Measurements from ENCODE around the gene INPP5A. TPM values are rescaled to one million over a fixed set of nuclear protein-coding genes. Genes with fewer than 3 reads are reported as not detected.
A peak's percentile ranks its signal among the peaks of the same experiment; 100 is the strongest.

INPP5A gene
- total RNA-seq, 1 experiment from 2014 or later, result 22.6 TPM

GRCh38 chr10:132538031-132538789 is 623 bp downstream of the INPP5A start:
- no peaks in the 10 kb centered on the region for H3F3A ChIP-seq (ENCODE audit: low read length, unreplicated experiment)
- H3K79me2 ChIP-seq (ENCODE audit: low read length), result peaks cover 73% of the 10 kb centered on the region
- intact Hi-C loops (cut with micrococcal nuclease), result loop anchor here (5.0 kb wide), 1 partner anchor 81 kb away; no protein-coding TSS in a partner anchor
- CTCF ChIA-PET, result no interaction called here
- peak overlapping the region; percentile 97 for H3K4me2 ChIP-seq (ENCODE audit: low read length)
- TF ChIP-seq EZH2 (IDR thresholded peaks at IDR 0.05; ENCODE audit: low read length, unreplicated experiment) (no peak), EZH2phosphoT487 (IDR thresholded peaks at IDR 0.05; ENCODE audit: borderline replicate concordance, low read length) (no peak), CTCF (conservative IDR thresholded peaks at IDR 0.05; ENCODE audit: low read depth, low read length) (no peak)
- no peak overlapping the region for H2AFZ ChIP-seq (ENCODE audit: low read length)
- peak overlapping the region; percentile 76 for H3K9ac ChIP-seq (ENCODE audit: low read length)
- H4K20me1 ChIP-seq (ENCODE audit: low read length), result peaks cover 20% of the 10 kb centered on the region
- no peak overlapping the region for H3K27ac ChIP-seq (ENCODE audit: low read length)
- H3K9me2 ChIP-seq (replicated peaks; ENCODE audit: low read length), result no peaks in the 10 kb centered on the region
- no peaks in the 10 kb centered on the region for H3K36me3 ChIP-seq (ENCODE audit: low read depth, low read length)
- no peaks in the 10 kb centered on the region for H3K27me3 ChIP-seq (ENCODE audit: low read length)
- ATAC-seq (no peak), DNase-seq (no peak)
- POLR2A ChIA-PET (ENCODE audit: unreplicated experiment), result no interaction called here
- H3K9me3 ChIP-seq (ENCODE audit: low read length), result no peaks in the 10 kb centered on the region
- H3K4me1 ChIP-seq (ENCODE audit: insufficient read depth, low read length), result peaks cover 61% of the 10 kb centered on the region
- no TSS peak for BruUV-seq (replicated peaks)
- peak overlapping the region; percentile 83 for H3K4me3 ChIP-seq (ENCODE audit: low read length)

GRCh38 chr10:132538790-132539421 is 1.3 kb downstream of the INPP5A start:
- Histone ChIP-seq H3K27me3 (ENCODE audit: low read length) (no peaks in the 10 kb centered on the region), H3K4me3 (ENCODE audit: low read length) (peak overlapping the region; percentile 83), H3K9me2 (replicated peaks; ENCODE audit: low read length) (no peaks in the 10 kb centered on the region), H2AFZ (ENCODE audit: low read length) (no peak overlapping the region), H3K9me3 (ENCODE audit: low read length) (no peaks in the 10 kb centered on the region), H3K79me2 (ENCODE audit: low read length) (peaks cover 80% of the 10 kb centered on the region), H4K20me1 (ENCODE audit: low read length) (peaks cover 20% of the 10 kb centered on the region), H3K4me2 (ENCODE audit: low read length) (peak overlapping the region; percentile 97), H3F3A (ENCODE audit: low read length, unreplicated experiment) (no peaks in the 10 kb centered on the region), H3K36me3 (ENCODE audit: low read depth, low read length) (no peaks in the 10 kb centered on the region), H3K4me1 (ENCODE audit: insufficient read depth, low read length) (peaks cover 54% of the 10 kb centered on the region), H3K27ac (ENCODE audit: low read length) (no peak overlapping the region), H3K9ac (ENCODE audit: low read length) (peak overlapping the region; percentile 76)
- DNase-seq (no peak), ATAC-seq (no peak)
- CTCF ChIA-PET, result no interaction called here
- BruUV-seq (replicated peaks), result TSS peak; percentile 48
- TF ChIP-seq EZH2 (IDR thresholded peaks at IDR 0.05; ENCODE audit: low read length, unreplicated experiment), result no peak
- no peak for TF ChIP-seq EZH2phosphoT487 (IDR thresholded peaks at IDR 0.05; ENCODE audit: borderline replicate concordance, low read length)
- no peak for TF ChIP-seq CTCF (conservative IDR thresholded peaks at IDR 0.05; ENCODE audit: low read depth, low read length)
- intact Hi-C loops (cut with micrococcal nuclease), result loop anchor here (5.0 kb wide), 1 partner anchor 82 kb away; no protein-coding TSS in a partner anchor
- POLR2A ChIA-PET (ENCODE audit: unreplicated experiment), result interaction anchor here (0.7 kb wide), 1 partner anchor 606 kb away, joined by 3 read pairs; no protein-coding TSS in a partner anchor

Data from PC-3 (cell line).